Smooth muscle cell (in vitro differentiated cells): Measurements from ENCODE around the gene CCT8L2. TPM values are rescaled to one million over a fixed set of nuclear protein-coding genes. Genes with fewer than 3 reads are reported as not detected.
"Not testable (repeated sequence)": the region's sequence is repeated elsewhere in the genome, so short reads cannot be mapped to it uniquely, and the experiment has no call there.

ENCODE experiments used
- DNase-seq: peaks from one replicate; lab custom pipeline; 2025; ENCODE audit not compliant: unreplicated experiment; lab: John Stamatoyannopoulos, UW
- H2AFZ ChIP-seq: fragments of 200-600 bp; sonication (generic); 2 replicates; pipeline ENCODE4 v1.6.0; 2016; ENCODE audit warnings: antibody characterized with exemption, low read depth, mild to moderate bottlenecking
- H3F3A ChIP-seq: fragments of 200-600 bp; sonication (generic); 2 replicates; pipeline ENCODE4 v1.6.0; 2017; ENCODE audit warnings: antibody characterized with exemption, low read depth
- H3K27ac ChIP-seq: fragments of 200-600 bp; sonication (generic); 2 replicates; pipeline ENCODE4 v1.5.1; 2016; ENCODE audit warnings: low read depth, mild to moderate bottlenecking
- H3K27me3 ChIP-seq: fragments of 200-600 bp; sonication (generic); 2 replicates; pipeline ENCODE4 v1.6.1; 2016; ENCODE audit warnings: low read depth, mild to moderate bottlenecking
- H3K36me3 ChIP-seq: fragments of 200-600 bp; sonication (generic); 2 replicates; pipeline ENCODE4 v1.5.1; 2016; ENCODE audit warnings: low read depth
- H3K4me1 ChIP-seq: fragments of 200-600 bp; sonication (generic); 2 replicates; pipeline ENCODE4 v1.5.1; 2016; ENCODE audit warnings: low read depth
- H3K4me2 ChIP-seq: fragments of 200-600 bp; sonication (generic); 2 replicates; pipeline ENCODE4 v1.6.0; 2016; ENCODE audit warnings: mild to moderate bottlenecking
- H3K4me3 ChIP-seq: fragments of 200-600 bp; sonication (generic); 2 replicates; pipeline ENCODE4 v1.5.1; 2016; ENCODE audit warnings: mild to moderate bottlenecking
- H3K79me2 ChIP-seq: fragments of 200-600 bp; sonication (generic); 2 replicates; pipeline ENCODE4 v1.6.0; 2016; ENCODE audit warnings: low read depth, mild to moderate bottlenecking
- H3K9ac ChIP-seq: fragments of 200-600 bp; sonication (generic); 2 replicates; pipeline ENCODE4 v1.6.0; 2016; ENCODE audit warnings: low read depth
- H3K9me3 ChIP-seq: fragments of 200-600 bp; sonication (generic); replicated peaks from 2 replicates; pipeline ENCODE4 v1.5.1; 2016; ENCODE audit warnings: low read depth
- H4K20me1 ChIP-seq: fragments of 200-600 bp; sonication (generic); 2 replicates; pipeline ENCODE4 v1.6.0; 2016; ENCODE audit warnings: low read depth
- WGBS: methylation state at CpG from one replicate; pipeline ENCODE4 v1.1.7; 2016; ENCODE audit warnings: low lambda C conversion rate; 5-methylcytosine and 5-hydroxymethylcytosine counted together
- polyA plus RNA-seq: library from polyadenylated mRNA; unstranded; fragments of >200 nt; fragmentation: Nextera tagmentation; extraction: Ambion mirVana; gene quantifications from 2 replicates; pipeline ENCODE4 v1.2.1, GENCODE V29; 2016
- total RNA-seq: library from RNA; depleted of rRNA; stranded (reverse); fragments of >200 nt; gene quantifications from 2 replicates; pipeline ENCODE4 v1.2.3, GENCODE V29; 2014
- TF ChIP-seq, protein P1 (sequence below): fragments of 200-600 bp; sonication (generic); IDR thresholded peaks from 2 replicates; pipeline ENCODE4 v1.5.1; 2017; ENCODE audit warnings: borderline replicate concordance, mild to moderate bottlenecking, antibody characterized with exemption; ENCODE audit not compliant: insufficient read depth, poor library complexity, severe bottlenecking

CCT8L2 gene
- total and polyA plus RNA-seq, 2 experiments from 2014 or later: not detected

DNA sequence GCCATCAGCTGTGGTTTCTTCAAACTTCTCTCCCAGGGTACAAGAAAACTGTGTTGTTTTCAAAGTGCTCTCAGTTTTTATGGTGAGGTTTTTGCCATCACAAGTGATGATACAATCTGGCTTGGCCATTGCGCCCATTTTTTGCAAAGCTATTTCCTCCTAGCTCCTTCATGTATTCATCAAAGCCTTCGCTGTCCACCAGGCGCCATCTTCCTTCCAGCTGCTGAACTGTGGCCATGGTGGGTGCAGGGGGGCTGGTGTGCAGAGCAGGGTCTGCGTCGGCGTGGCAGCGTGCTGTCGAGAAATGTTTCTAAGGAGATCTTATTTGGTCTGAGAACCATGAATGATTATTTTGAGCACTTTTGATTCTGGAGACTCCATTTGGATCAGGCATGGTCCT lies 2.6 kb upstream of the CCT8L2 start:
- not testable (repeated sequence) for H2AFZ ChIP-seq, H4K20me1 ChIP-seq, H3K36me3 ChIP-seq, DNase-seq, H3K9ac ChIP-seq, H3K9me3 ChIP-seq, H3K27me3 ChIP-seq, H3K4me2 ChIP-seq, H3F3A ChIP-seq, H3K4me3 ChIP-seq, H3K4me1 ChIP-seq, H3K27ac ChIP-seq, H3K79me2 ChIP-seq
- WGBS: 74% methylated on average over 8 of the region's 8 CpGs

DNA sequence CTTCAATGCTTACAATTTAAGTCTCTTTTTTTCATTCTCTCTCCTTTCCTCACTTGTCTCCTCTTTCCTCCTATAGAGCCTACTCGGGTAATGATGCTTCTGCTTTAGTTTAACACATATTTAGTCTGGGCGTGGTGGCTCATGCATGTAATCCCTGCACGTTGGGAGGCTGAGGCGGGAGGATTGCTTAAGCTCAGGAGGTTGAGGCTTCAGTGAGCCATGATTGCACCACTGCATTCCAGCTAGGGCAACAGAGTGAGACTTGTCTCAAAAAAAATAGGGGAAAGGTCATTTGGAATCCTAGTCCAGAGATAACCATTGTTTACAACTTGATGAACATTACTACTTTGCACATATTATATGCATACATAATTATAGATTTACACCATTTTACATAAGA lies 1.4 kb upstream of the CCT8L2 start:
- Histone ChIP-seq H3K9me3 (no peaks in the 10 kb centered on the region), H3K4me2 (no peak overlapping the region), H3K9ac (no peak overlapping the region), H2AFZ (no peak overlapping the region), H3K36me3 (no peaks in the 10 kb centered on the region), H3K79me2 (no peaks in the 10 kb centered on the region), H3K27ac (no peak overlapping the region), H3K4me1 (no peaks in the 10 kb centered on the region), H3K4me3 (no peak overlapping the region), H3K27me3 (no peaks in the 10 kb centered on the region), H4K20me1 (no peaks in the 10 kb centered on the region), H3F3A (no peaks in the 10 kb centered on the region)
- TF ChIP-seq, protein P1, sequence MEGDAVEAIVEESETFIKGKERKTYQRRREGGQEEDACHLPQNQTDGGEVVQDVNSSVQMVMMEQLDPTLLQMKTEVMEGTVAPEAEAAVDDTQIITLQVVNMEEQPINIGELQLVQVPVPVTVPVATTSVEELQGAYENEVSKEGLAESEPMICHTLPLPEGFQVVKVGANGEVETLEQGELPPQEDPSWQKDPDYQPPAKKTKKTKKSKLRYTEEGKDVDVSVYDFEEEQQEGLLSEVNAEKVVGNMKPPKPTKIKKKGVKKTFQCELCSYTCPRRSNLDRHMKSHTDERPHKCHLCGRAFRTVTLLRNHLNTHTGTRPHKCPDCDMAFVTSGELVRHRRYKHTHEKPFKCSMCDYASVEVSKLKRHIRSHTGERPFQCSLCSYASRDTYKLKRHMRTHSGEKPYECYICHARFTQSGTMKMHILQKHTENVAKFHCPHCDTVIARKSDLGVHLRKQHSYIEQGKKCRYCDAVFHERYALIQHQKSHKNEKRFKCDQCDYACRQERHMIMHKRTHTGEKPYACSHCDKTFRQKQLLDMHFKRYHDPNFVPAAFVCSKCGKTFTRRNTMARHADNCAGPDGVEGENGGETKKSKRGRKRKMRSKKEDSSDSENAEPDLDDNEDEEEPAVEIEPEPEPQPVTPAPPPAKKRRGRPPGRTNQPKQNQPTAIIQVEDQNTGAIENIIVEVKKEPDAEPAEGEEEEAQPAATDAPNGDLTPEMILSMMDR: no peak
- WGBS: 66% methylated on average over 4 of the region's 4 CpGs
- DNase-seq: no peak

DNA sequence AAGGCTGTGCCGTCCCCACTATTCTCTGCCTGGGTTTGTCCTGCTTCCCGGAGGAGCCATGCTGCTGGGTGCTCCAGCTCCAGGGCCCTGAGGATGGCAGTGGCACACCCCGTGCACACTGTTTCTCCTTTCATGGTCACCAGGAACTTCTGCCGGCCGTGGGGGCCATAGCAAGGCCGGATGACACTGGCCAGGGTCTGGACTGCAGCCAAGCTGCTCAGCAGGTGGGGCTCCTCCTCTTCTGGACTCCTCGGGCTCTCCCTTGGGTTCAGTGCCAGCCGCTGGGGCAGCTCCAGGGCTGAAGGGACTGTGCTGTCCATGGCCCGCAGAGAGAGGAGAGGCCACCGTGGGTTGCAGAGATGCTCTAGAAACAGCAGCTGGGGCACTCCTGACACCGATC lies 379 bp downstream of the CCT8L2 start:
- not testable (repeated sequence) for H3F3A ChIP-seq, H3K79me2 ChIP-seq, H3K27ac ChIP-seq, H3K36me3 ChIP-seq, DNase-seq, H3K9ac ChIP-seq, H2AFZ ChIP-seq, H3K9me3 ChIP-seq, H3K4me1 ChIP-seq, H3K27me3 ChIP-seq, H3K4me3 ChIP-seq, H3K4me2 ChIP-seq, H4K20me1 ChIP-seq
- WGBS: 82% methylated on average over 11 of the region's 11 CpGs

DNA sequence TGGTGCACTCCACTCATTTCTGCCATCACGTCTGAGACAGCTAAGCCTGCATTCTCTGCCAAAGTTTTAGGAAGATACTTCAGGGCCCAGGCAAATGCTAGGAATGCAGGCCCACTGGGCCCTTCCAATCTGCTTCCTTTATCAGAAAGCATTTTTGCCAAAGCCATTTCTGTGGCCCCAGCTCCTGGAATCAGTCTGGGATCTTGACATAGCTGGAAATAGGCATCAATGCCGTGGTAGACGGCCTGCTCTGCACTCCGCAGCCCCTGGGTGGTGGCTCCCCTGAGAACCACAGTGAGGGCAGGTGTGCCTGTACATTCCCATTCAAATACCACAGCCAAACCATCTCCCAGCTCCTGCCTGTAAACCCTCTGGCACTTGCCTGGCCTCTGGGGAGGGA lies 1.5 kb downstream of the CCT8L2 start:
- not testable (repeated sequence) for H3K27ac ChIP-seq, H3K36me3 ChIP-seq, H4K20me1 ChIP-seq, H3K4me2 ChIP-seq, H3K4me1 ChIP-seq, H3F3A ChIP-seq, H2AFZ ChIP-seq, DNase-seq, H3K9ac ChIP-seq, H3K4me3 ChIP-seq, H3K79me2 ChIP-seq, H3K27me3 ChIP-seq, H3K9me3 ChIP-seq
- WGBS: 76% methylated on average over 4 of the region's 4 CpGs

DNA sequence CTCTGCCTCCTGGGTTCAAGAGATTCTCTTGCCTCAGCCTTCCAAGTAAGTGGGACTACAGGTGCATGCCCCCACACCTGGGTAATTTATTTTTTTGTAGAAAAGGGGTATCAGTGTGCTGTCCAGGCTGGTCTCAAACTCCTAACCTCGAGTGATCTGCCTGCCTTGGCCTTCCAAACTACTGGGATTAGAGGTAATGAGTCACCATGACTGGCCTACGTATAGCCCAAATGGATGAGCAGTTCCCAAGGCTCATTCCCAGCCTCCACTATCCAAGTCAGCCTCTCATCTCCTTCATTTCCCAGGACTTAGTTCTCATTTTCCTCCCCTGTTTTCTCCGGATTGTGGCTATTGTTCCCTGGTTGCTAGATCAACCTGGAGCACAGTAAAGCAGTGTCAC lies 5.6 kb downstream of the CCT8L2 start:
- Histone ChIP-seq H3K79me2 (no peaks in the 10 kb centered on the region), H3K27me3 (no peaks in the 10 kb centered on the region), H3K4me1 (no peaks in the 10 kb centered on the region), H3K9ac (no peak overlapping the region), H2AFZ (no peak overlapping the region), H3K27ac (no peak overlapping the region), H3F3A (no peaks in the 10 kb centered on the region), H3K4me2 (no peak overlapping the region), H3K9me3 (no peaks in the 10 kb centered on the region), H3K4me3 (no peak overlapping the region), H3K36me3 (no peaks in the 10 kb centered on the region), H4K20me1 (no peaks in the 10 kb centered on the region)
- TF ChIP-seq, protein P1: no peak
- DNase-seq: no peak
- WGBS: 59% methylated on average over 3 of the region's 3 CpGs
